DMS153 treated with DMSO at 0.1 percent for 48 hours (cell line): ENCODE data around the gene GPR152.

ENCODE experiments used
- DNase-seq: peaks from one replicate; lab custom pipeline; 2025; ENCODE audit not compliant: unreplicated experiment; lab: John Stamatoyannopoulos, UW

The GPR152 gene

GRCh38 chr11:67452141-67452952, at the start of gene GPR152:
Gene GPR152, minus strand, starts transcription at chr11:67452729. Its CDS starts 5 bp downstream, at chr11:67452724.
- peak; percentile 56 for DNase-seq

DNA sequence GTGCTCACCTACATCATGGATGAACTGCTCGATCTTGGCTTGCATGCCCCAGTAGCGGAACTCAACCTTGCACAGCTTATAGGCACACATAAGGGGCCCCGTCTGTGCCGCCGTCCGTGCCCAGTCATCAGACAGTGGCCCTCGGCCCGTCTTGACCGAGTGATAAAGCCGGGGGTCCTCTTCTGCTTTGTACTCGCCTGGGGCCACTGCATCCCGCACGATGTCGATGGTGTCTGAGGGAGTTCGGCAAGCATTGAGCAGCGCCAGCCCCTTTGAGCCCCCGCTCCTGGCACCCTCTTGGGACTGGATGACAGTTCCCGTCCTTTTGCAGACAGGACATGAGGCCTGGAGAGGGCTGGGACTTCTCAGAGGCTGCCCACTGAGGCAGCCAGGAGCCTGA, 49.3 kb upstream of the GPR152 start:
- no peak for DNase-seq

GRCh38 chr11:67500831-67501715, 48.5 kb upstream of the GPR152 start:
- DNase-seq = no peak

DNA sequence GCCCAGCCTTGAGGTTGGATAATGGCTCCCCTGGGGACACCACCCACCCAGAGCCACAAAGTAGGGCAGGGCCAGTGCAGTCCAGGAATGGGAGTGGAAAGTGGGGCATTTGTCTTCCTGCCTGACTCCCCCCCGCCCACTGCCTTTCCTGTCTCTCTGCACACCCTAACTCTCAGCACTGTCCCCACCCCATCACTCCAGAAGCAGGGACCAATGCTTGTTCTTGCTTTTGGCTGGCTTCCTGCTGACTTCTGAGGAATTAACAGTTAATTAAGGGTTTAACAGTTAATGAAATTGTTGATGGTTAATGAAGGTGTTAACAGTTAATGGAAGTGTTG, 47.9 kb upstream of the GPR152 start:
- no peak for DNase-seq

- DNase-seq = no peak
These were observed 47.4 kb upstream of the GPR152 start for GRCh38 chr11:67499808-67500483.

DNA sequence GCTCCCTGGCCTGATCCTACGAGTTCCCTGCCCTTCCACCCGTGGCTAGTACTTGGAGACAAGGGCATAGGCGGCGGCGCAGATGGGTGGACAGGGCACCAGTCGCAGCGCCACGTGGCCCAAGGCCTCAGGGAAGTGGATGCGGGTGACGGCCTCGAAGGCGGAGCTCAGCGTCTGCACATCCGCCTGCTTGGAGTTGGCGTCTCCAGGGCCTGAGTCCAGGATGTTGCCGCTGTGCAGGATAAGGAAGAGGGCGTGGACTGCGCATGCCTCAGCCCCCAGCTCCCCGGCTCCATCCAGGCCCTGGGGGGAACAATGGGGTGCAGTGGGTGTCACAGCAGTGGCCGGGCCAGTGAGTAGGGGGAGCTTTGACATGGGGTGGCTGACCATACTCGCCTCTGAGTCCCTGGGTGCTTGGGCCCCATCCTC, 46.0 kb upstream of the GPR152 start:
- no peak for DNase-seq

GRCh38 chr11:67497656-67498291, 45.2 kb upstream of the GPR152 start:
- no peak for DNase-seq

DNA sequence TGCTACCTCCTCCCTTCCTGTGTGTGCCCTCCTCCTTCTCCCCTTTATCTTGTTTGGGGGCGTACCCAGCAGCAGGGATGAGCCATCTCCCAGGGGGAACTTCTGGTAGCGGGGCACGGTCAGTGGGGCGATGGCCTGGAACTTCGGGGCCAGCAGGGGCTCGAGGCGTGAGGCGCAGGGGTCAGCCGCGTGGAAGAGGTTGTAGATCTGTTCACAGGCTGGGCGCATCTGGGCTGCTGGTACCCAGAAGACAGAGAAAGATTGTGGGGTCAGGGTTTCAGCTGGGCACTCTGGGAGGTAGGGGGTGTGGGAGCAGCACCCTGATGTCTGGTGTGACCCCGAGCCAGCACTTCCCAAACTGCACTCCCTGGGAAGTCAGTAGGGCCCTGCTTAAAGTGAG, 43.6 kb upstream of the GPR152 start:
- DNase-seq = no peak

- no peak for DNase-seq
These were observed 42.9 kb upstream of the GPR152 start for GRCh38 chr11:67495234-67496005.

DNA sequence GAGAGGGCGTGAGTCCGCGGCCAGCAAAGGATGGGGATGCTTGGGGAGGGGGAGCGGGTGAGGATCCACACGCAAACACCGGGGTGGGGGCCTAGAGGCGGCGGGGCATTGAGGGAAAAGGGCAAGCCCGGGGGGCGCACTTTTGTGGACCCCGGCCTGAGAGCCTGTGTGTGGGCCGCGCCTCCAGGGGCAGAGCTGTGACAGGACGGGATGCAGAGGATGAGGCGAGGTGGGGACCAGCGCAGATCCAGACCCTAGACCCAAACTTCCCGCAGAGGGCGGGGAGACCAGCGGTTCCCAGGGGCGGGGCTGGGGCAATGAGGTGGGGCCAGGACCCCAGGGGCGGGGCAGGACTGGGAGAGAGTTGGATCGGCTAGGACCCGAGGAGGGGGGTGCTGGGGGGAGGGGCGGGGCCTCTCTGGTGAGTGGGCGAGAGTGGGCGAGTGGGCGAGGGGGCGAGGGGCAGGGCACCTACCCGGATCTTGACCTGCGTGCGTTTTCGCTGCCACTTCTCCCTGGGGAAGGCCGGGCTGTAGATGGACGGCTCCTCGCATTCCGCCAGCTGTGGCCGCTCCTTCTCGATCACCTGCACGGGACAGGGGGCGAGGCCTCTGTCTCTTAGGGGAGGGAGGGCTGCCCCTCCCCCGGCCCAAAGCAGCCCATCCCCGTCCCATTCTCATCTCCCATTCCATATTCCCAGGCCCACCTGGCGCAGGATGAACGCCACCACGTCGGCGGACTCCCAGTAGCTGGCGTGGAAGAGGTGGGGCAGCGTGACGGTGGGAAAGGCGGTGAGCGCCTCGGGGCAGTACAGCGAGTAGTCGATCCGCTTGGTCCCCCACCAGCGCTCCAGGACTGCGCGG, 42.1 kb upstream of the GPR152 start:
- DNase-seq = no peak

DNA sequence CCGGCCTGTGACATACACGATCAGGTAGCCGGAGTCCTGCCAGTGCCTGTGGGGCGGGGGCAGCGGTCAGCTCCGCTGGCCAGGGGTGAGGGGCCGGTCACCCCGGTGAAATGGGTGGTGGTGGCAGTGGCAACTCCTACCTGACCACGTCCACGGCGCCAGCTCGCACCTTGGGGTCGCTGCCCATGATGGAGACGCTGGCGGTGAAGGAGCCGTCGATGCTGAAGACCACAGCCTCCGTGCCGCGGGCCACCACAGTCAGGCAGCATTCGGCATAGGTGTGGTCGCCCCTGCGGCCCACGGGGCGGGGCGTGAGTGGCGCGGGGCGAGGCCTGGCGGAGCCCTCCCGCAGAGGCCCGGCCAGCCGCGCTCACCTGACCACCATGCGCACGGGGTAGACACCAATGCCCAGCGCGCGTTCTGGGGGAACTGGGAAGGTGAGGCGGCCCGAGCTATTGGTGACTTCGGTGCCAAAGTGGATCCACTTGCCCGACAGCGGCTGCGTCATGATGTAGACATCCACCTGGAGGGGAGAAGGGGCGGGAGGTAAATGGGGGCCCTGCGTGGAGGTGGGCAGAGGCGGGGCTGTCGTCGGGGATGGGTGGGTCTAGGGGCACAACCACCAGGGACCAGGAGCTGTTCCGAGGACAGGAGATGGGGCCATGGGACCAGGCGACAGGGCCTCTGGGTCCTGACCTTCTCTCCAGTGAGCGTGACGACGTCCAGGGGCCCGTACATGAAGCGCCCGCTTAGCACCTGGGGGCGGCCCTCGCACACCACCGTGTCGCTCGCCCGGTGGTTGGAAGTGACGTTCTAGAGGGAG, 41.2 kb upstream of the GPR152 start:
- DNase-seq = no peak

GRCh38 chr11:67492801-67493547, 40.4 kb upstream of the GPR152 start:
- DNase-seq = no peak

- no peak for DNase-seq
These were observed 39.7 kb upstream of the GPR152 start for GRCh38 chr11:67492069-67492727.

GRCh38 chr11:67491276-67492068, 38.9 kb upstream of the GPR152 start:
- no peak for DNase-seq

DNA sequence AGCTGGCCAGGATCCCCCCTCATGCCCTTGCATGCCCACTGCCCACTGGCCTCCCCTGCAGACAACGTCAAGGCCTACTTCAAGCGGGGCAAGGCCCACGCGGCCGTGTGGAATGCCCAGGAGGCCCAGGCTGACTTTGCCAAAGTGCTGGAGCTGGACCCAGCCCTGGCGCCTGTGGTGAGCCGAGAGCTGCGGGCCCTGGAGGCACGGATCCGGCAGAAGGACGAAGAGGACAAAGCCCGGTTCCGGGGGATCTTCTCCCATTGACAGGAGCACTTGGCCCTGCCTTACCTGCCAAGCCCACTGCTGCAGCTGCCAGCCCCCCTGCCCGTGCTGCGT, 38.2 kb upstream of the GPR152 start:
- DNase-seq = no peak

DNA sequence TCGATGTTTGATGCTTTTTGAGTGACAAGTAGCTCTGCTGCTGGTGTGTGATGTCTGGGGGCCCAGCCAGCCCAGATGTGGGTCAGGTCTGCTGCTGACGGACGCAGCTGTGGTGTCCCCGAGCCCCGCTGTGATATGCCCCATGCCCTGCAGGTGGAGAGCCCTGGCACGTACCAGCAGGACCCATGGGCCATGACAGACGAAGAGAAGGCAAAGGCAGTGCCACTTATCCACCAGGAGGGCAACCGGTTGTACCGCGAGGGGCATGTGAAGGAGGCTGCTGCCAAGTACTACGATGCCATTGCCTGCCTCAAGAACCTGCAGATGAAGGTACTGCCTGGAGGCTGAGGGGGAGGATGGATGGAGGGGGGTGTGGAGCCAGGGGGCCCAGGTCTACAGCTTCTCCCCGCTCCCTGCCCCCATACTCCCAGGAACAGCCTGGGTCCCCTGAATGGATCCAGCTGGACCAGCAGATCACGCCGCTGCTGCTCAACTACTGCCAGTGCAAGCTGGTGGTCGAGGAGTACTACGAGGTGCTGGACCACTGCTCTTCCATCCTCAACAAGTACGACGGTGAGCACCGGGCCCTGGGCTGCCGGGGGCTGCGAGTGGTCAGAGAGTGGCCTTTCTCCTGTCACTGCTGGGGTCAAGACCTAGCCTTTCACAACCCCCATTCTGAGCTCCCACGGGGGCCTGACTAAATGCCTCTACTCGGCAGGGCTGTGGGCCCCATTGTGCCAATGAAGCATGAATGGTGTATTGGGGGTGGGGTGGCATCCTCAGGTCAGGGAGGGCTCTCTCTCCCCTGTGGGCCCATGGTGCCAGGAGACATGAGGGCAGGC, 37.6 kb upstream of the GPR152 start:
- DNase-seq = no peak
